PFSK-1 (cell line): ENCODE results near the gene LCT.

Experiments
- FOXP2 ChIP-seq: optimal IDR thresholded peaks from 2 replicates; pipeline ENCODE3; 2011; ENCODE audit warnings: borderline replicate concordance, control low read depth, inconsistent platforms; ENCODE audit not compliant: insufficient read depth; ENCODE audit errors: extremely low read length, extremely low read depth
- POLR2AphosphoS5 ChIP-seq: IDR thresholded peaks from 2 replicates; pipeline ENCODE4 v1.6.1; 2012; ENCODE audit warnings: low read depth, mild to moderate bottlenecking, control low read depth, low read length, moderate library complexity
- SIN3A ChIP-seq: IDR thresholded peaks from 2 replicates; pipeline ENCODE4 v1.6.1; 2012; ENCODE audit warnings: mild to moderate bottlenecking, low read length, moderate library complexity, borderline replicate concordance; ENCODE audit not compliant: insufficient read depth
- TAF1 ChIP-seq: IDR thresholded peaks from 2 replicates; pipeline ENCODE4 v1.6.1; 2012; ENCODE audit warnings: low read length, control low read depth, borderline replicate concordance; ENCODE audit not compliant: insufficient read depth
- TF ChIP-seq, protein P1 (sequence below), 2 experiments: IDR thresholded peaks; 2 replicates each; pipeline versions ENCODE4 v1.6.1 to v1.8.0; 2011 to 2012; ENCODE audit warnings: low read depth in 2 of 2, low read length in 2 of 2, control low read depth in 1 of 2, inconsistent platforms in 1 of 2, mild to moderate bottlenecking in 1 of 2, moderate library complexity in 1 of 2; ENCODE audit not compliant: insufficient read depth in 1 of 2

Gene LCT

DNA sequence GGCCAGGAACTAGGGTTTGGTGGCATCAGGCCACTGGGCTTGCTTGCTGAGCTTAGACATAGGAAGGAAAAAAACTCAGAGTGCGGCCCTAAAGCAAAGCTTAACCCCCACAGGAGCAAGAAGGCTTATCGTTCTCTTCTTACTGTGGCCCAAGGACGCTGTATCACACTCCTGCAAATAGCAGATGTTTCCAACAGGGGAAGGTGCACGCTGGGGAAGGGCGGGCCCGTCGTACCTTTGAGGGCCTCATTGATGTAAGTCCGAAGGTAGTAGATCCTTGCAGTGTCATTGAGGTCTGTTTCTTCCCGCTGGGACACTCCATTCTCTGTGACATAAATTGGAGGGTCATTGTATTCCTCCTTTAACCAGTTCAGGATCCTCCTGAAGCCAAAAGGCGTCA is 46.6 kb downstream of the LCT start:
- TF ChIP-seq, protein P1, sequence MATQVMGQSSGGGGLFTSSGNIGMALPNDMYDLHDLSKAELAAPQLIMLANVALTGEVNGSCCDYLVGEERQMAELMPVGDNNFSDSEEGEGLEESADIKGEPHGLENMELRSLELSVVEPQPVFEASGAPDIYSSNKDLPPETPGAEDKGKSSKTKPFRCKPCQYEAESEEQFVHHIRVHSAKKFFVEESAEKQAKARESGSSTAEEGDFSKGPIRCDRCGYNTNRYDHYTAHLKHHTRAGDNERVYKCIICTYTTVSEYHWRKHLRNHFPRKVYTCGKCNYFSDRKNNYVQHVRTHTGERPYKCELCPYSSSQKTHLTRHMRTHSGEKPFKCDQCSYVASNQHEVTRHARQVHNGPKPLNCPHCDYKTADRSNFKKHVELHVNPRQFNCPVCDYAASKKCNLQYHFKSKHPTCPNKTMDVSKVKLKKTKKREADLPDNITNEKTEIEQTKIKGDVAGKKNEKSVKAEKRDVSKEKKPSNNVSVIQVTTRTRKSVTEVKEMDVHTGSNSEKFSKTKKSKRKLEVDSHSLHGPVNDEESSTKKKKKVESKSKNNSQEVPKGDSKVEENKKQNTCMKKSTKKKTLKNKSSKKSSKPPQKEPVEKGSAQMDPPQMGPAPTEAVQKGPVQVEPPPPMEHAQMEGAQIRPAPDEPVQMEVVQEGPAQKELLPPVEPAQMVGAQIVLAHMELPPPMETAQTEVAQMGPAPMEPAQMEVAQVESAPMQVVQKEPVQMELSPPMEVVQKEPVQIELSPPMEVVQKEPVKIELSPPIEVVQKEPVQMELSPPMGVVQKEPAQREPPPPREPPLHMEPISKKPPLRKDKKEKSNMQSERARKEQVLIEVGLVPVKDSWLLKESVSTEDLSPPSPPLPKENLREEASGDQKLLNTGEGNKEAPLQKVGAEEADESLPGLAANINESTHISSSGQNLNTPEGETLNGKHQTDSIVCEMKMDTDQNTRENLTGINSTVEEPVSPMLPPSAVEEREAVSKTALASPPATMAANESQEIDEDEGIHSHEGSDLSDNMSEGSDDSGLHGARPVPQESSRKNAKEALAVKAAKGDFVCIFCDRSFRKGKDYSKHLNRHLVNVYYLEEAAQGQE (IDR thresholded peaks at IDR 0.05; ENCODE audit: insufficient read depth in 1 of 2, low read depth in 2 of 2, low read length in 2 of 2), result no peak
- TF ChIP-seq SIN3A (no peak), TAF1 (no peak), POLR2AphosphoS5 (no peak), FOXP2 (no peak)

DNA sequence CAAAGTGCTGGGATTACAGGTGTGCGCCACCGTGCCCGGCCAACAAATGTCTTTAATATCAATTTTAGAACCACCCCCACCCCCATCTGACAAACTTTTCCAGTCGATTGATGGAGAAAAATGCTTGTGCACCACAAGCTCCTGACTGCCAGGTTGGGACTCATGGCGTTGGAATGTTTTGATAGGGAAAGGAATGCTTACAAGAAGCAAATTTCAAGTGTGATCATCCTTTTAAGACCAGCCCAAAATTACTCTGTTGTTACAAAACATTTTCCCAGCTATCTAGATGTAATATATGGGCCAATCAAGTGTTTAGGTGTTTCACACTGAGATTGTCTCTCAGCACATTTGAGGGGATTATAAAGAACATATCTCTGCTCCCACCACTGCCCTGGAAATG is 50.2 kb downstream of the LCT start:
- TF ChIP-seq FOXP2 (no peak), TAF1 (no peak), SIN3A (no peak), POLR2AphosphoS5 (no peak)
- TF ChIP-seq, protein P1 (IDR thresholded peaks at IDR 0.05; ENCODE audit: insufficient read depth in 1 of 2, low read depth in 2 of 2, low read length in 2 of 2), result no peak

DNA sequence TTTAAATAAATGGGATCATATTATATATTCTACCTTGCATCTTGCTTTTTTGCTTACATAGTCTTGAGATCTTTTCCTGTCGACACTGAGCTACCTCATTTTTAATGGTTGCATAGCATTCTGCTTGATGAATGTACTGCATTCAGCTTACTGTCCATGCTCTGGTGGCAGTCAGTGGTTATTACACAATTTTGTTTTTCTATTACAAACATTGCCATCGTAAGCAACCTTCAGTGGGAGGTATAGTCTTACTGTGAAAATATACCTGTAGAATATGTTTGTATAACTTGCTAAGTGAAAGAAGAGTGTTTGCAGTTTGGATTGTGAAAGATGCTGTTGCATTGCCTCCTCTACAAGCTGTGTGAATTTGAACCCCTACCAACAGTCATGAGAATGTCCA is 52.0 kb downstream of the LCT start:
- no peak for TF ChIP-seq SIN3A
- TF ChIP-seq, protein P1 (IDR thresholded peaks at IDR 0.05; ENCODE audit: insufficient read depth in 1 of 2, low read depth in 2 of 2, low read length in 2 of 2), result no peak
- no peak for TF ChIP-seq POLR2AphosphoS5
- no peak for TF ChIP-seq TAF1
- no peak for TF ChIP-seq FOXP2

DNA sequence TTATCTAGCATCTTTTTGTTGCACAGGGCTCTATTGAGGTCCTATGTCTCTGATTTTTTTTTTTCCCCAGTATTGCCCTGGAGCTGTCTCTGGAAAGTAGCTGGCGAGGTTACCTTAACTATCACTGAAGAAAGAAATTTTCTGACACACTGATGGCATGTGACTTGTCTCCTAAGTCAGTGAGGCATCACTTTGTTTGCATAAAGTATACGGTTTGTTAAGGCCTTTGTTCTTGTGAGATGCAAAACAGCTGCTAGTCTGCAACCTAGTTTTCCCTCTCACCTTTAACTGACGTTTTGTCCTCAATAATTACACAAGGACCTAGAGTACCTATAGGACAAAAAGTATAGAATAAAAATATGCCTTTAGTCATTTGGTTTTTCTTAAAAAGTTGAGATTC is 53.5 kb downstream of the LCT start:
- TF ChIP-seq FOXP2 (no peak), POLR2AphosphoS5 (no peak), TAF1 (no peak), SIN3A (no peak)
- TF ChIP-seq, protein P1 (IDR thresholded peaks at IDR 0.05; ENCODE audit: insufficient read depth in 1 of 2, low read depth in 2 of 2, low read length in 2 of 2), result no peak

DNA sequence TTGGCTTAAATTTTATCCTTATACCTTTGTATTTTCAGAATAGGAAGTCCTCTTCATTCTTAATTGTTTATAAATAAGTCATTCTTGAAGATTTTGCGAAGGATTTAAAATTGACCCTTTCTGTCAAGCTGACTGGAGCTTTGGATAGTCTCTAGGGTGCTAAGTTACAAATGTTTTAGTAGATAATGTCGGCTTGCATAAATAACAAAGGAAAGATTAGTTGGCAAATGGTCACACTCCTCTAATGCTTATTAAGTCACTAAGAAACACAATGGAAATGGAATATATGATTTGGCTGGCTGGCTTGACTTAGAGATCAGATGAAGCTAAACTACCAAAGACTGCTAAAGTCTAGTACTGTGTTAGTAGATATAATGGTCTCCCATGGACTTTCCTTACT is 54.8 kb downstream of the LCT start:
- TF ChIP-seq POLR2AphosphoS5 (no peak), TAF1 (no peak), SIN3A (no peak), FOXP2 (no peak)
- TF ChIP-seq, protein P1 (IDR thresholded peaks at IDR 0.05; ENCODE audit: insufficient read depth in 1 of 2, low read depth in 2 of 2, low read length in 2 of 2), result no peak
